Epithelial cell of proximal tubule (primary cell): Measurements from ENCODE around the gene TMEM258. TPM values are rescaled to one million over a fixed set of nuclear protein-coding genes. Genes with fewer than 3 reads are reported as not detected.

Experiments
- DNase-seq: peaks from one replicate; pipeline ENCODE4 v3.0.0-alpha.2; 2011; ENCODE audit warnings: low read depth
- H3K4me3 ChIP-seq: 2 replicates; pipeline ENCODE4 v1.5.1; 2011; ENCODE audit warnings: low read depth, mild to moderate bottlenecking, low read length
- CTCF ChIP-seq: conservative IDR thresholded peaks from 2 replicates; pipeline ENCODE4 v1.5.1; 2012; ENCODE audit warnings: low read depth, mild to moderate bottlenecking, low read length
- total RNA-seq: library from RNA; depleted of rRNA; stranded (reverse); fragments of >200 nt; gene quantifications from 2 replicates; pipeline ENCODE4 v1.2.3, GENCODE V29; 2015

TMEM258 gene
- total RNA-seq, 1 donor from 2014 or later = 95.1 TPM

DNA sequence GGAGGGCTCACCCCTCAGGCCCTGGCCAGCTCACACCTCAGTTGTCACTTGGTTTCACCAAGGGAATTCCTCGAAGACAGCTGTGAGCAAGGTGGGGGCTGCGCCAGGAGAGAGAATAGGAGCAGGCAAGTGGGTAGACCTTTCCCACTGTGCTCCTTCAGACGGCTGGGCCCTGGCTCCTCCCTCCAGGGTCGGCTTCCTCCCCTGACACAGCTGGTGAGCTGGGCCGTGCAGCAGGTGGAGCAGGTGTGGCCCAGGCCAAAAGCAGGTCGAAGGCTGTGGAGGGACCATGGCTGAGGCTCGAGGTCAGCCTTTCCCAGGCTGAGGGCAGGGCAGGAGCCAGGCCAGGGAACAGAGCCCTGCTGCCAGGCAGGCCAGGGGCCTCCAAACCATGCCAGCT lies 52.4 kb downstream of the TMEM258 start:
- no peak for DNase-seq
- TF ChIP-seq CTCF = no peak
- no peak overlapping the region for H3K4me3 ChIP-seq

- TF ChIP-seq CTCF = no peak
- no peak overlapping the region for H3K4me3 ChIP-seq
- no peak for DNase-seq
These were observed 53.0 kb downstream of the TMEM258 start for GRCh38 chr11:61739413-61739812.

Other genes with a start within 250 kb of the TMEM258 start
- gene SYT7, start 211.5 kb downstream of the TMEM258 start, total RNA-seq = 0.23 TPM in 1 of 2 replicates, not detected in the other
- gene DAGLA, start 112.2 kb downstream of the TMEM258 start, total RNA-seq = 4.5 and 7.3 TPM in 2 replicates
- 7.6 and 25.0 TPM in 2 replicates for gene MYRF, start 40.0 kb downstream of the TMEM258 start, total RNA-seq
- gene FEN1, start 312 bp upstream of the TMEM258 start, total RNA-seq = 70.6 and 120 TPM in 2 replicates
- gene FADS1, start 24.4 kb upstream of the TMEM258 start, total RNA-seq = 64.6 and 100 TPM in 2 replicates
- gene FADS2, start 35.7 kb upstream of the TMEM258 start, total RNA-seq = 169 and 442 TPM in 2 replicates
- gene FADS3, start 98.9 kb upstream of the TMEM258 start, total RNA-seq = 40.7 and 48.0 TPM in 2 replicates
- 0.12 and 0.22 TPM in 2 replicates for gene RAB3IL1, start 125.0 kb upstream of the TMEM258 start, total RNA-seq
- 0.12 TPM in 1 of 2 replicates, not detected in the other for gene BEST1, start 157.8 kb upstream of the TMEM258 start, total RNA-seq
- 518 and 789 TPM in 2 replicates for gene FTH1, start 175.0 kb upstream of the TMEM258 start, total RNA-seq